Activated CD8-positive, alpha-beta memory T cell treated with anti-CD3 and anti-CD28 coated beads for 1 hour (primary cell): ENCODE measurements around the gene CNTNAP5.

Experiments
- DNase-seq, 2 donors: peaks; one replicate each; pipeline ENCODE4 v3.0.0-alpha.2; 2020; ENCODE audit warnings: low read depth in 1 of 2; ENCODE audit errors: extremely low read depth in 1 of 2

The CNTNAP5 gene

GRCh38 chr2:124149571-124149970, 124.5 kb downstream of the CNTNAP5 start:
- no peak for DNase-seq

- no peak for DNase-seq
Observed at GRCh38 chr2:124151691-124152090, 126.6 kb downstream of the CNTNAP5 start.

GRCh38 chr2:124153713-124154112, 128.6 kb downstream of the CNTNAP5 start:
- DNase-seq: no peak

GRCh38 chr2:124159166-124159565, 134.1 kb downstream of the CNTNAP5 start:
- no peak for DNase-seq

GRCh38 chr2:124161542-124161941, 136.5 kb downstream of the CNTNAP5 start:
- DNase-seq: no peak

- DNase-seq: no peak
Observed at GRCh38 chr2:124162256-124162655, 137.2 kb downstream of the CNTNAP5 start.

GRCh38 chr2:124163840-124164239, 138.8 kb downstream of the CNTNAP5 start:
- DNase-seq: no peak

GRCh38 chr2:124165698-124166097, 140.6 kb downstream of the CNTNAP5 start:
- DNase-seq: no peak

GRCh38 chr2:124171472-124172063, 146.5 kb downstream of the CNTNAP5 start:
- no peak for DNase-seq

GRCh38 chr2:124178719-124179118, 153.6 kb downstream of the CNTNAP5 start:
- DNase-seq: no peak

- no peak for DNase-seq
Observed at GRCh38 chr2:124180635-124181034, 155.5 kb downstream of the CNTNAP5 start.

- no peak for DNase-seq
Observed at GRCh38 chr2:124186801-124187200, 161.7 kb downstream of the CNTNAP5 start.

GRCh38 chr2:124187948-124188347, 162.9 kb downstream of the CNTNAP5 start:
- DNase-seq: no peak

GRCh38 chr2:124193706-124194105, 168.6 kb downstream of the CNTNAP5 start:
- no peak for DNase-seq

GRCh38 chr2:124201713-124202112, 176.6 kb downstream of the CNTNAP5 start:
- no peak for DNase-seq

GRCh38 chr2:124209441-124209840, 184.4 kb downstream of the CNTNAP5 start:
- DNase-seq: no peak

- DNase-seq: no peak
Observed at GRCh38 chr2:124211461-124211860, 186.4 kb downstream of the CNTNAP5 start.

GRCh38 chr2:124213977-124214587, 189.0 kb downstream of the CNTNAP5 start:
- DNase-seq: no peak

GRCh38 chr2:124246170-124246569, 221.1 kb downstream of the CNTNAP5 start:
- no peak for DNase-seq

GRCh38 chr2:124248386-124248785, 223.3 kb downstream of the CNTNAP5 start:
- no peak for DNase-seq

- DNase-seq: no peak
Observed at GRCh38 chr2:124250433-124250832, 225.3 kb downstream of the CNTNAP5 start.

GRCh38 chr2:124254621-124255020, 229.5 kb downstream of the CNTNAP5 start:
- no peak for DNase-seq

GRCh38 chr2:124257120-124257519, 232.0 kb downstream of the CNTNAP5 start:
- DNase-seq: no peak
